NCI-H1930 (cell line): ENCODE measurements around the gene NNMT.
A peak's percentile ranks its signal among the peaks of the same experiment; 100 is the strongest.

Experiments
- DNase-seq, 2 experiments: peaks; one replicate each; lab custom pipeline; 2025; lab: John Stamatoyannopoulos, UW

NNMT gene

GRCh38 chr11:114263513-114264170 lies 32.6 kb upstream of the NNMT start:
- no peak for DNase-seq

DNA sequence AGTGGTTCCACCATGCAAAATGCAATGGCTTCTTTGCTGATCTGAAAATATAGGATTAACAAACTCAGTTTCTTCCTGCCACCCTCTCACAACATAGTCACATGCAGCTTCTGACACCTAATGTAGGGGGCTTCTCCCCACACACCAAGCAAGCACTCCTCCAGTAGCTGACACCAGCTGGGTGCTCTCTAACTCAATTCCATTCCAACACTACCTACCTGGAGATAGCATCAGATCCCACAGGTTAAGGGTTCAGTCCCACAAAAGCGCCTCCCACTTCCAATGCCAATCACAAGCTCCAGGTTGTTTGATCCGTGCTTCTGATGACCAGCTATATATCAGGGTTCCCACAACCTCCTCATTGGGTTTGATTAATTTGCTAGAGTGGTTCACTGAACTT lies 31.8 kb upstream of the NNMT start:
- no peak for DNase-seq

GRCh38 chr11:114265122-114265878 lies 30.9 kb upstream of the NNMT start:
- no peak for DNase-seq

GRCh38 chr11:114269498-114269897 lies 26.7 kb upstream of the NNMT start:
- DNase-seq, result no peak

DNA sequence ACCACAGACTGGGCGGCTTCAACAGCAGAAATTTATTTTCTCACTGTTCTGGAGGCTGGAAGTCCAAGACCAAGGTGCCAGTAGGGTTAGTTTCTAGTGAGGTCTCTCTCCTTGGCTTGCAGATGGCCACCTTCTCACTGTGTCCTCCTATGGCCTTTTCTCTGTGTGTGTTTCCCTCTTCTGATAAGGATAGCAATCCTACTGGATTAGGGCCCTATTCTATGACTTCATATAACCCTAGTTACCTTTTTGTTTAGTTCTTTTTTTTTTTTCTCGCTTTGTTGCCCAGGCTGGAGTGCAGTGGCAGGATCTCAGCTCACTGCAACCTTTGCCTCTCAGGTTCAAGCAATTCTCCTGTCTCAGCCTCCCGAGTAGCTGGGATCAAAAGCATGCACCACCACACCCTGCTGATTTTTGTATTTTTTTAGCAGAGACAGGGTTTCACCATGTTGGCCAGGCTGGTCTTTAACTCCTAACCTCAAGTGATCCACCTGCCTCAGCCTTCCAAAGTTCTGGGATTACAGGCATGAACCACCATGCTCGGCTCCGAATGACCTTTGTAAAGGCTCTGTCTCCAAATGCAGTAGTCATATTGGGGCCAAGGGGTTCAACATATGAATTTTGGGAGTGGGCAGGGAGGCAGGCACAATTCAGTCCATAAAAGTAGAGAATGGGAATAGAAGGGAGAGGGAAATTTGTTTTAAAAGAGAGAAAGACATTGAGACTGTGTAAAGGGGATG lies 25.5 kb upstream of the NNMT start:
- DNase-seq, result no peak

DNA sequence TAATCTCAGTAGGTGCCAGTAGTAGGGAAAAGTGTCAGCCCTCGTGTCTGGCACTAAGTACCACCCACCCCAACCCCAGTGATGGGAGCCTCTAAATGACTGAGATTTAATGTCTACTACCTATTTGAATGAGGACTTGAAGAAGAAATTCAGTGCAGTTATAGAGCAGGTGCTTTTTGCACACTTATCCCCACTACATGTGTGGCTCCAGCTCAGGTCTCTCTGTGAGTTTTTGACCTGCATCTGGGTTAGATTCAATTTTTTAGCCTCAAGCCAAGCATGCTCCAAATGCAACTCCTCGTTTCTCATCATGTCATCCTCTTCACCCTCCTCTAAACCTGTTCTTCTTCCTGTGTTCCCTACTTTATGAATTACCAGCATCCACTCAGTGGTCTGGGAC lies 24.9 kb upstream of the NNMT start:
- no peak for DNase-seq

- DNase-seq, result no peak
These were observed 23.9 kb upstream of the NNMT start for GRCh38 chr11:114272311-114272710.

- DNase-seq, result no peak
These were observed 23.1 kb upstream of the NNMT start for GRCh38 chr11:114273071-114273470.

DNA sequence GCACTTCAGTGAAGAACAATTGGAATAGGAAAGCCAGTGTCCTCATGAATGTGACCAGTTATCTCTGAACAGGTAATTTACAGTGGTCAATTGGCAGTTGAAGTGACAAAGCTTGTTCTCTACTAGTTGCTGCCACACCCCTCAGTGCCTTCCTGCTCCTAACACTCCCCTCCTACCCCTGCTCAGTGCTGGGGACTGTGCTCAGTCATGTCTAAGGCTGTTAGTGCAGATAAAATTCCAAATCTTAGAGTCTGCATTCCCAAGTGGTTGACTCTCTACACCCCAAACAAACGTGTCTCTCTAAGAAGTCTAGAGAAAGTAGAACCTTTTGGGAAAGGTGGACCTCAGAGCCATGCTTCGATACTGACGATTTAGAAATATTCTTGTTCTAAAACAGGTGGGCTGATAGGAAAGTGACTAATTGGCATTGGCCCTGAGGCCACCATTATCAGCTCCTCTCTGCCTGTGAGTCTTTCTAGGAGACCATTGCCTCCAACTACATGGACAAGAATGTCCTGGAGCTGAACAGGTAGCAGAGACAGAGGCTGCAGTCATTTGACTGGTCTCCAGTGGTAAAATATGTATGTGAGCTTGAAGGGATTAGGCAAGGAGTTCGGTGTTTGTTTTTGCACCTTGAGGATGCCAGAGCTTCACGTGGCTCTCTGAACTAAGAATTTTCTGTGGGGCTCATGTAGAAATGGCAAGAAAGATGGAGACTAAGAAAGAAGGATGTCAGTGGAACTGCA lies 22.1 kb upstream of the NNMT start:
- DNase-seq, result no peak

- DNase-seq, result no peak
These were observed 21.6 kb upstream of the NNMT start for GRCh38 chr11:114274637-114275036.

DNA sequence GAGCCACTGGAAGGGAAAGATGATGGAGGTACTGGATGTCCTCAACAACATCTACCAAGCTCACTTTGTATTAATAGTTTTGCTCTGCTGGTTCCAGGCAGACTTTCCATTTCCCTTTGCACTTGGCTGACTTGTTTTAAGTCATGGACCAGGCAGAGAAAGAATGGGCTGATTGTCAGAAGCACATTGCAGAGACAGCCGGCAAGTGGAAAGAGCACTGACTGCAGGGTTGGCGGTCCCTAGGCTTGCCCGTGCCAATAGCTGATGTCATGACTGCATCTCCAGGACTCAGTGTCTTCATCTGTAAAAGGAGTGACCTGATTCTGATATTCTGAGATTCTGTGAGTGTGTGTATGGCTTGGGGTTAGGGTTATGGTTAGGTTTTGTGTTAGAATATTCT lies 20.9 kb upstream of the NNMT start:
- DNase-seq, result no peak

DNA sequence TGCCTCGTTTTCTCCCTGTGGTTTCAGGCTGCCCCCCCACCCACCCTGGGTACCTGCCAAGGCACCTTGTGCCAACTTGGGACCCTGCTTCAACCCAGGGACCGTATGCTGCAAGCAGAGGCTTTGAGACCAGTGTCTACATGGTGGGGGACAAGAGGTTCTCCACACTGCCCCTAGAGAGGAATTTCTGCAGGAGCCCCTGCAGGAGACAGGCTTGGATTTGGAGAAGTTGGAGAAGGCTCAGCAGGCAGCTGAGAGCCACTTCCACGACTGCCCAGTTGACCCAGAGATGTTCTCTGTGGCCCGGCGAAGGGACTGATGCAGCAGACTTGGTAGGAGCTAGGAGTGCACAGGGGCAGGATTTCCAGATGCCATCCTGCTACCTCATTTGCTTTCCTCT lies 20.1 kb upstream of the NNMT start:
- no peak for DNase-seq

GRCh38 chr11:114277637-114278341 lies 18.4 kb upstream of the NNMT start:
- no peak for DNase-seq

DNA sequence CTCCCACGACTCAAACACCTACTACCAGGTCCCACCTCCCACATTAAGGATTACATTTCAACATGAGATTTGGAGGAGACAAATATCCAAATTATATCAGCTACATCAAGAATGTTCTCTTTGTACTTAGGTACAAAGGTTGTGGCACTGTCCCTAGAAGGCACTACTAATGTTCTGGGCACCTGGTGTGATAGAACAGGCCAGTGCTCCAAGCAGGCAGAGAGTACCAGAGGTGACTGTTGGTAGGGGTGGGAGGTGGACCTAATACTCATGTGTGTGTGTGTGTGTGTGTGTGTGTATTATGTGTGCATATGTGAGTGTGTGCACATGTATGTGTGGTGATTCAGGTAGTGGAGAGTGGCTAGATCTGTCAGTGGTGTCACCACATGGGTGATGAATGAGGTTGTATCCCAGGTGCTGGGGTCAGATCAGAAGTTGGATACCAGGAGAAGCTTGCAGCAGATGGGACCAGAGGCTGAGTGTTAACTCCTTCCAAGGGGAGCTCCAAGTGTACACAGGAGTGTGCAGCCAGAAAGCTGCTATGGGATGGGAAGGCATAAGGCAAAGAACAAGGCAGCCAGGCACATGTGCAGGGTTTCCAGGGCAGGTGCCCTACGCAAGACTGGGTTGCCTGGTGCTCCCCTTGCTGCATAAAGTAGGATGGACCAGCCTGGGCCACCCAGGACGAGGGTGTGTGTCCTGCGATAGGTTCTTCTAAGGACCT lies 17.7 kb upstream of the NNMT start:
- no peak for DNase-seq

GRCh38 chr11:114279792-114280546 lies 16.2 kb upstream of the NNMT start:
- DNase-seq, result no peak

- DNase-seq, result peak; percentile 41 to 55
These were observed 15.5 kb upstream of the NNMT start for GRCh38 chr11:114280696-114281095.

DNA sequence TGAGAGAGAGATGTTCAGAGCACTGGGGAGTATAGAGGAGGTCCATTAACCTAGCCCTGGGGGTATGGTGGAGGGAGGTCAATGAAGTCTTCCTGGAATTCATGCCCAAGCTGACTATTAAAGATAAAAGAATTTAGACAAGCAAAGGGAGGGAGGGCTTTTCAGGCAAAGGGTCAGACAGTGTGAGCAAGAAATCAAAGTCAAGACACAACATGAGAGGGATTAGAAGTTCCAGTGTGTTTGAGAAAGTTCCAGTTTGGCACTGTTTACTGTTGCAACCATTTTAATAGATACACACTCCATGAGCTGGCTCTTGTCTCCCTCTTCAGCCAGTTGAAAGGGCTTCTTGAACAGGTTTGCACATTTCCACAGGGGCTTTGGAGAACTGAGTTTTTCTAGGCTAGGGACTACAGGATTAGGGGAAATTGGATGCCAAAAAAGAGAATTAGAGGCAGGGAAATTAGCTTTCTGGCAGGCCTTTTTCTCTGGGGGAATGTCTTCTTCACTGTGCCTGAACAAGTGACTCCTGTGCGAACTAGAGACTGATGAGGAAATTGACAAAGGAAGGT lies 14.7 kb upstream of the NNMT start:
- no peak for DNase-seq

DNA sequence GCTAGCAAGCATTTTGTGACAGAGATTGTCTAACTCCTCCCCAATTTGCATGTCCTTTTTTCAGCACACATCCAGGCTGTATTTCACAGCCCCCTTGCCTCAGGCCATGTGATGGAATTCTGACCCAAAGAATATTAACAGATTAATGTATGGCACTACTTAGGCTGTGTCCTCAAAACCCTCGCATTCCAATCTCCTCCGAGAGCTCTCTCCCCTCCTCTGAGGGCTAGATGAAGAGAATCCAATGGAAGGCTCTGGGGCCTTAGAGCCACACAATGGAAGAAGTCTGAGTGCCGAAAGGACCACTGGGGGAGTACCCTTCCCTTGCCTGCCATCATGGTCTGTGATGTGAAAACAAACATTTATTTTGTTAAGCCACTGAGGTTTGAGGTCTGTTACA lies 13.7 kb upstream of the NNMT start:
- DNase-seq, result no peak

DNA sequence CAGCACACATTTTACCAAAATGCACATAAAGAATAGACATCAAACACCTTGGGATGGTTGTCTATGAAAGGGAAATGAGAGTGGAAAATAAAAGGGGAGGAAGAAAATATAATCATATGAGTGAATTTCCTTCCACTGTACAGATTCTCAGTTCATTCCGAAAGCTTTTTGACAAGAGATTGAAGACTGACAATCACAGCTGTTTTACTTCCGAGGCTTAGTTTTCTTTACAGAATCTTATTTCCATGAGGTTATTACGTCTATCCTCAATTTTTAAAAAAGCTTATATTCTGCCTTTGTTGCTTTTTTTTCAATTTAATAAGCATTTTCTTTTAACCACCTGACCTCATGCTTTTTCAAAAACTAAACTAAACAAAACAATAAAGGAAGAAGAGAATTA lies 12.8 kb upstream of the NNMT start:
- DNase-seq, result no peak

DNA sequence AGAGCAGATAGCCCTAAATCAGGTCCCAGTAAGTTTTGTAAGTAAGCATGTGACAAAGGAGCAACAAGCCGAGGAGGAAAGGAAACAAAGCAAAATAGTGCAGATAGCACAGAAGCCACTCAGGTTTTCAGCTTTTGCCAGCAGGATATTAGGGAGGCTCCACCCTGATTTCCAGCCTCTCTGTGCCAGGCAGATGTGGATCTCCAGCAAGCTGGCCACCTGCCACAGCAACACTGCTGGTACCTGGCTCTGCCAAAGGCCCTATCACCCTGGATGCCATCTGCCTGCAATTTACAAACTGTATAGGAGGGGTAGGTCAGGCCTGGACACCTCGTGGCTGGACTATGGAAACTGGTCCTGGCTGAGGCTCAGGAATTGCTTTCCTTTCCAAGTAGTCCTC lies 12.2 kb upstream of the NNMT start:
- no peak for DNase-seq
